Measurements from ENCODE around the gene GNLY. TPM values are rescaled to one million over a fixed set of nuclear protein-coding genes. Genes with fewer than 3 reads are reported as not detected.

GNLY gene
- total RNA-seq, 1 donor from 2014 or later: 3.2 TPM

DNA sequence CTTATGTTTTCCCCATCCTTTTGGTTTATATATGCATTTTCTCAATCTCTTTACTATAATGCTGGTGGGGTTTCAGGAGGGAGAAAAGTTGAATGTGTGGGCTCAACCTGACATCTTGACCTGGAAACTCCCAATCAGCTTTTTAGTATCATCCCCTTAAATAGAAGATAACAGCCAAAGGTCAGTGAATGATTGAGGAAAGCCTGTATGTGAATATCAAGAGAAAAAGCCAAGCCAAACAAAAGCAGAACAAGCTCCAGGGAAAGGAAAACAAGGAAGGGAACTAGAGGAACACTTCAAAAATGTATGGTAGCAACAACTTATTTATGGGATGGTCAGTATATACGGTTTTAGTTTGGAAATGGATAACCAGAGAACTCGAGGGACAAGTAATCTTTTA, 31.3 kb downstream of the GNLY start:
- Histone ChIP-seq H3K4me3 (no peak overlapping the region), H3K9me3 (no peaks in the 10 kb centered on the region), H3K27ac (no peak overlapping the region), H3K36me3 (no peaks in the 10 kb centered on the region), H3K4me1 (peaks cover 12% of the 10 kb centered on the region), H3K27me3 (no peaks in the 10 kb centered on the region)
- no peak for DNase-seq (ENCODE audit: extremely low spot score in 2 of 2)
- TF ChIP-seq, protein P1, sequence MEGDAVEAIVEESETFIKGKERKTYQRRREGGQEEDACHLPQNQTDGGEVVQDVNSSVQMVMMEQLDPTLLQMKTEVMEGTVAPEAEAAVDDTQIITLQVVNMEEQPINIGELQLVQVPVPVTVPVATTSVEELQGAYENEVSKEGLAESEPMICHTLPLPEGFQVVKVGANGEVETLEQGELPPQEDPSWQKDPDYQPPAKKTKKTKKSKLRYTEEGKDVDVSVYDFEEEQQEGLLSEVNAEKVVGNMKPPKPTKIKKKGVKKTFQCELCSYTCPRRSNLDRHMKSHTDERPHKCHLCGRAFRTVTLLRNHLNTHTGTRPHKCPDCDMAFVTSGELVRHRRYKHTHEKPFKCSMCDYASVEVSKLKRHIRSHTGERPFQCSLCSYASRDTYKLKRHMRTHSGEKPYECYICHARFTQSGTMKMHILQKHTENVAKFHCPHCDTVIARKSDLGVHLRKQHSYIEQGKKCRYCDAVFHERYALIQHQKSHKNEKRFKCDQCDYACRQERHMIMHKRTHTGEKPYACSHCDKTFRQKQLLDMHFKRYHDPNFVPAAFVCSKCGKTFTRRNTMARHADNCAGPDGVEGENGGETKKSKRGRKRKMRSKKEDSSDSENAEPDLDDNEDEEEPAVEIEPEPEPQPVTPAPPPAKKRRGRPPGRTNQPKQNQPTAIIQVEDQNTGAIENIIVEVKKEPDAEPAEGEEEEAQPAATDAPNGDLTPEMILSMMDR (IDR thresholded peaks at IDR 0.05): no peak
- TF ChIP-seq POLR2AphosphoS5 (IDR thresholded peaks at IDR 0.05; ENCODE audit: insufficient read depth in 1 of 2, low read depth in 1 of 2): no peak
- no peak for TF ChIP-seq POLR2A (IDR thresholded peaks at IDR 0.05)
- intact Hi-C loops (cut with DNase I): no loop called here

DNA sequence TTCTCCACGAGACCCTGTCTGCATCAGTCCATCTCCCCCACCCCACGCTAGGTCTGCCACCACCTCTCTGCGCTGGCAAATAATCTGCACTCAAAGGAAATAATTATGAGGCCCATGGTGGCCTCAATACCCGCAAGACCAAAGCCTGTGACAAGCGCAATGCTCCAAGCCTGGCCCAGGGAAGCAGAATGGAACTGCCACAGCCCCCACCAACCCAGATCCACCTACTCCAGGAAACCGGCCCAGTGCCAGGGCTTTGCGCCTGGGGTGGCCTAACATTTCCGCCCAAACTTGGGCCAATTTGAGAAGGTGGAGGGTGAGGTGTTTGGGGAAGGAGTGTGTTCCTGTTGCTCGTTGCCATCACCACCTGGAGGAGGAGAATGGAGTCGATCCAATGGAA, 33.6 kb downstream of the GNLY start:
- Histone ChIP-seq H3K4me3 (no peak overlapping the region), H3K27ac (no peak overlapping the region), H3K9me3 (no peaks in the 10 kb centered on the region), H3K27me3 (no peaks in the 10 kb centered on the region), H3K4me1 (peaks cover 19% of the 10 kb centered on the region), H3K36me3 (no peaks in the 10 kb centered on the region)
- DNase-seq (ENCODE audit: extremely low spot score in 2 of 2): no peak
- intact Hi-C loops (cut with DNase I): loop anchor here (1.0 to 2.0 kb wide), 2 partner anchors 46 to 87 kb away; no protein-coding TSS in a partner anchor
- TF ChIP-seq POLR2A (IDR thresholded peaks at IDR 0.05) (no peak), POLR2AphosphoS5 (IDR thresholded peaks at IDR 0.05; ENCODE audit: insufficient read depth in 1 of 2, low read depth in 1 of 2) (no peak)
- TF ChIP-seq, protein P1 (IDR thresholded peaks at IDR 0.05): no peak

DNA sequence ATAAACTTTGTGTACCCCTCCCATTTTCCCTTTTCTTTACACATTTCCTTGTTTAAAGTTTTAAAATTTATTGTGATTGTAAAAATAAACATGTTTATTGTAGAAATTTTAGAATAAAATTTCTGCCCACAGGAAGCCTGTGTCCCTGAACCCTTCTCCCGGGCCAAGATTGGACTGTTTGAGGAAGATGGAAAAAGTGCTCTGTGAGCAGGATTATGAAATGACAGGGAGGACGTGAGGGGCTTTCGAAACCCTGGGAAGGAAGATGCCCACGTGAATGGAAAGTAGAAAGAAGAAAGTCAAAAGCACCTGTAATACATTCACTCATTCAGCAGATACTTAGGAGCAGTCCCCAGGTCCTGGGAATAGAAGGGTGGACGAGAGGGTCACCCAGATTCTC, 34.2 kb downstream of the GNLY start:
- Histone ChIP-seq H3K4me3 (no peak overlapping the region), H3K9me3 (no peaks in the 10 kb centered on the region), H3K36me3 (no peaks in the 10 kb centered on the region), H3K4me1 (peaks cover 24% of the 10 kb centered on the region), H3K27me3 (no peaks in the 10 kb centered on the region), H3K27ac (no peak overlapping the region)
- no peak for DNase-seq (ENCODE audit: extremely low spot score in 2 of 2)
- intact Hi-C loops (cut with DNase I): loop anchor here (1.0 to 2.0 kb wide), 2 partner anchors 47 to 86 kb away; no protein-coding TSS in a partner anchor
- TF ChIP-seq, protein P1 (IDR thresholded peaks at IDR 0.05): no peak
- no peak for TF ChIP-seq POLR2A (IDR thresholded peaks at IDR 0.05)
- TF ChIP-seq POLR2AphosphoS5 (IDR thresholded peaks at IDR 0.05; ENCODE audit: insufficient read depth in 1 of 2, low read depth in 1 of 2): no peak

DNA sequence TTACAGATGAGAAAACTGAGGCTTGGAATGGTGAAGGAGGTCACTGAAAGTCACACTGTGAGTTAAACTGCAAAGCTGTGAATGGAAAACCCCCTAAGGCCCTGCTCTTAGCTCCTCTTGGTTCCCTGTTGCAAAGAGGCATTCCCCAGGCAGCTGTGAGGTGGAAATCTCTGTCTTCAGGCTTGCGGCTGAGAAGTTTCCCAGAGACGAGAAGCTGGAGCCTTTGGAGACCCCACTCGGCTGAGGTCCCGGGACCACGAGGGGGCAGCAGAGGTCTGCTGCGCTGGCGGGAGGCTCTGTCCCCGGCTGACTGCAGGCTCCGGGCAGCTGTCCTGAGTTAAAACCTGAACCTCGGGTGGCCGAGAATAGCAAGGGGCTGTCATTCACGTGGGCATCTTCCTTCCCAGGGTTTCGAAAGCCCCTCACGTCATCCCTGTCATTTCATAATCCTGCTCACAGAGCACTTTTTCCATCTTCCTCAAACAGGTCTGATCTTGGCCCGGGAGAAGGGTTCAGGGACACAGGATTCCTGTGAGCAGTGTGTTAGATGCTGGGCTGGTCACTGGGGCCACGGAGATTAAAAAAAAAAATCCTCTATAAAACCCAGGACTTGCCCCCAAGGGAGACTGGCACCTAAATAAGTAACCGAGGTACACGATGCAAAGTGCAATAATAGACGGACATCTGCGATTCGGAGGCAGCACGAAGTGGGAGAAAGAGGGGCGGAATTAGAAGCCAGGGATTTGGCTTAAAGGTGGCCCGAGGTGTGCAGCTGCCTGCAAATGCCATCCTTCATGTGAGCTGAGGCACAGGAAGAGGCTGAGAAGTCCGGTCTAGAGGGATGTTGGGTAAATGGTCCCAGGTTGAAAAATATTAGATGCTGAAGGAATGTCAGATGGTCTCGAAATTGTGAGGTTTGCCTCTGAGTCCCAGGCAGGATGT, 35.0 kb downstream of the GNLY start:
- no peak for DNase-seq (ENCODE audit: extremely low spot score in 2 of 2)
- intact Hi-C loops (cut with DNase I): loop anchor here (1.0 to 2.0 kb wide), 2 partner anchors 48 to 86 kb away; no protein-coding TSS in a partner anchor
- Histone ChIP-seq H3K27ac (peak overlapping the region; percentile 16), H3K4me1 (peaks cover 28% of the 10 kb centered on the region), H3K27me3 (no peaks in the 10 kb centered on the region), H3K36me3 (no peaks in the 10 kb centered on the region), H3K9me3 (no peaks in the 10 kb centered on the region), H3K4me3 (no peak overlapping the region)
- TF ChIP-seq, protein P1 (IDR thresholded peaks at IDR 0.05): peak; percentile 77 to 97 (median 95)
- TF ChIP-seq POLR2A (IDR thresholded peaks at IDR 0.05) (no peak), POLR2AphosphoS5 (IDR thresholded peaks at IDR 0.05; ENCODE audit: insufficient read depth in 1 of 2, low read depth in 1 of 2) (peak in 1 of 2 donors; percentile 79)

All from vagina (tissue), 2 donors.